HG03175 (cell line): Measurements from ENCODE around the gene CUEDC1.
A peak's percentile ranks its signal among the peaks of the same experiment; 100 is the strongest.
"Not testable (repeated sequence)": the region's sequence is repeated elsewhere in the genome, so short reads cannot be mapped to it uniquely, and the experiment has no call there.

Experiments
- ATAC-seq: cut with Tn5 transposase; IDR thresholded peaks from one replicate; pipeline ENCODE4 v1.9.1; 2021; ENCODE audit warnings: mild to moderate bottlenecking, moderate library complexity; ENCODE audit not compliant: unreplicated experiment

CUEDC1 gene

GRCh38 chr17:57940653-57941329 is 14.4 kb downstream of the CUEDC1 start:
- no peak for ATAC-seq

GRCh38 chr17:57940231-57940630 is 15.0 kb downstream of the CUEDC1 start:
- ATAC-seq: no peak

GRCh38 chr17:57939797-57940196 is 15.4 kb downstream of the CUEDC1 start:
- ATAC-seq: peak; percentile 85

GRCh38 chr17:57938061-57938502 is 17.1 kb downstream of the CUEDC1 start:
- no peak for ATAC-seq

- ATAC-seq: no peak
These were observed 17.7 kb downstream of the CUEDC1 start for GRCh38 chr17:57937492-57937891.

GRCh38 chr17:57935833-57936807 is 19.1 kb downstream of the CUEDC1 start:
- ATAC-seq: no peak

- no peak for ATAC-seq
These were observed 23.6 kb downstream of the CUEDC1 start for GRCh38 chr17:57931488-57932137.

- ATAC-seq: no peak
These were observed 25.0 kb downstream of the CUEDC1 start for GRCh38 chr17:57930239-57930638.

- no peak for ATAC-seq
These were observed 25.8 kb downstream of the CUEDC1 start for GRCh38 chr17:57929386-57929785.

GRCh38 chr17:57928928-57929327 is 26.3 kb downstream of the CUEDC1 start:
- no peak for ATAC-seq

- no peak for ATAC-seq
These were observed 28.0 kb downstream of the CUEDC1 start for GRCh38 chr17:57927048-57927723.

GRCh38 chr17:57926723-57927047 is 28.5 kb downstream of the CUEDC1 start:
- ATAC-seq: no peak

GRCh38 chr17:57925361-57925990 is 29.7 kb downstream of the CUEDC1 start:
- no peak for ATAC-seq

- ATAC-seq: no peak
These were observed 30.5 kb downstream of the CUEDC1 start for GRCh38 chr17:57924677-57925076.

GRCh38 chr17:57923182-57923872 is 31.9 kb downstream of the CUEDC1 start:
- ATAC-seq: no peak

- ATAC-seq: not testable (repeated sequence)
These were observed 32.5 kb downstream of the CUEDC1 start for GRCh38 chr17:57922745-57923144.

GRCh38 chr17:57920916-57921703 is 34.1 kb downstream of the CUEDC1 start:
- ATAC-seq: no peak

- no peak for ATAC-seq
These were observed 35.3 kb downstream of the CUEDC1 start for GRCh38 chr17:57919918-57920317.
